Mesodermal cell (in vitro differentiated cells): ENCODE data around the gene GPAM.

Experiments
- H3K27ac ChIP-seq: 2 replicates; pipeline ENCODE4 v1.7.0; 2013; ENCODE audit warnings: mild to moderate bottlenecking, low read depth, low read length, moderate library complexity; ENCODE audit not compliant: severe bottlenecking
- H3K36me3 ChIP-seq: 2 replicates; pipeline ENCODE4 v1.7.1; 2013; ENCODE audit warnings: mild to moderate bottlenecking, low read length, moderate library complexity; ENCODE audit not compliant: control insufficient read depth, insufficient read depth
- H3K4me1 ChIP-seq: one replicate; pipeline ENCODE4 v1.7.1; 2013; ENCODE audit warnings: mild to moderate bottlenecking, low read length; ENCODE audit not compliant: insufficient read depth, control insufficient read depth, poor library complexity, severe bottlenecking
- H3K4me3 ChIP-seq: 2 replicates; pipeline ENCODE4 v1.7.0; 2013; ENCODE audit warnings: low read length, control low read depth, mild to moderate bottlenecking; ENCODE audit not compliant: insufficient read depth, poor library complexity, severe bottlenecking; ENCODE audit errors: extremely low read depth
- H3K9me3 ChIP-seq: 2 replicates; pipeline ENCODE4 v1.7.1; 2013; ENCODE audit warnings: mild to moderate bottlenecking, low read length, moderate library complexity; ENCODE audit not compliant: control insufficient read depth
- WGBS, 2 experiments: methylation state at CpG; one replicate each; pipeline ENCODE4 v1.1.5; 2013; ENCODE audit warnings: missing lambda C conversion rate in 2 of 2; ENCODE audit not compliant: insufficient coverage in 2 of 2; 5-methylcytosine and 5-hydroxymethylcytosine counted together

GPAM gene

GRCh38 chr10:112226439-112227248 is 43.1 kb upstream of the GPAM start:
- Histone ChIP-seq H3K4me3 (no peak overlapping the region), H3K27ac (no peak overlapping the region), H3K9me3 (no peaks in the 10 kb centered on the region), H3K36me3 (no peaks in the 10 kb centered on the region), H3K4me1 (peaks cover 3% of the 10 kb centered on the region)
- WGBS, 2 experiments, result 81 to 83% methylated on average over 9 of the region's 9 CpGs

GRCh38 chr10:112225771-112226438 is 42.3 kb upstream of the GPAM start:
- H3K36me3 ChIP-seq, result no peaks in the 10 kb centered on the region
- H3K9me3 ChIP-seq, result no peaks in the 10 kb centered on the region
- H3K4me1 ChIP-seq, result peaks cover 3% of the 10 kb centered on the region
- no peak overlapping the region for H3K27ac ChIP-seq
- 71 to 80% methylated on average over 1 to 3 of the region's 4 CpGs for WGBS, 2 experiments
- no peak overlapping the region for H3K4me3 ChIP-seq

DNA sequence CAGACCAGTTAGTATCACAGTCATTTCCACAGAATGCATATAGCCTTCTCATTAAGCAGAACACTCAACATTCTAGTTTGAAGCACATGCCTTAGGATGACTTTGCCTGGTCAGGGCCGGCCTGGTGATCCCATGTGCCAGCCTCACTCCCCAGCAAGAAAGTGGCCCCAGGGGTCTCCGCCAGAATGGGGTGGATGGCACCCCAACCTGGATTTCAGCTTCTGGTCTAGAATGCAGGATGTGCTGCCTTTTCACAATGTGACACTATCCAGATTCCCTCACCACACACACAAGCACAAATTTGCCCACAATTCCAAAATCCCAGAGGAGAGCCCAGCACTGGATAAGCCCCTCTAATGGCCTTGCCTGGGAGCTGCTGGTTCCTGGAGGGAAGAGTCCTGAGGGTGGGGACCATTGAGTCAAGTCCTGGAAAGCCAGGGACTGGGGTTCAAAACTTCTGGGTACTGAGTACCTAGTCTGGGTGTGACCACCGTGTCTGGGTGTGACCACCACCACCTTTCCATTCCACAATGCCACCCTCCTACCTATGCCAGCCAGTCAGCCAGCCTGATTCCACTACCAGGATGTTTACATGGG is 41.5 kb upstream of the GPAM start:
- Histone ChIP-seq H3K4me1 (peaks cover under 1% of the 10 kb centered on the region), H3K4me3 (no peak overlapping the region), H3K9me3 (peaks cover 6% of the 10 kb centered on the region), H3K36me3 (no peaks in the 10 kb centered on the region), H3K27ac (no peak overlapping the region)
- 60 to 90% methylated on average over 1 to 2 of the region's 3 CpGs for WGBS, 2 experiments

GRCh38 chr10:112223725-112224124 is 40.2 kb upstream of the GPAM start:
- H3K36me3 ChIP-seq, result no peaks in the 10 kb centered on the region
- no peak overlapping the region for H3K4me3 ChIP-seq
- H3K9me3 ChIP-seq, result peaks cover 9% of the 10 kb centered on the region
- 88% methylated on average over 2 of the region's 2 CpGs; no CpG with 5 or more reads in 1 of the 2 experiments for WGBS, 2 experiments
- H3K4me1 ChIP-seq, result no peaks in the 10 kb centered on the region
- H3K27ac ChIP-seq, result no peak overlapping the region

DNA sequence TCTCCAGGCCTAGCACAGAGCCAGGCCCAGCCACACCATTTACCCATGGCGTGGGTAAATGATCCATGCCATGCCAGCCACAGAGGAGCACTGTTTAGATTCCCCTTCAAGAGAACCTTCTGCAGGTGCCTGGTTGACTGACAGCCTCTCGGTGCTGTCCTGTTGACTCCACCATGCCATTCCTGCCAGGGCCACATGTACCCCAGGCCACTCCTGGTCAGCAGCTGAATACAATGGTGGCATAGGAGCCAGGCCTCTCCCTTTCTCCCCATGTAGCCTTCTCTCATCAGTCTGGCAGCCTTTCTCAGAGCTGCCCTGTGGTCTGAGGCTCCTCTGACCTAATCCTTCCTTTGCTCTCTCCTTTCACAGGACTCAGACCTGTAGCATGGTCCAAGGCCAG is 39.2 kb upstream of the GPAM start:
- Histone ChIP-seq H3K36me3 (no peaks in the 10 kb centered on the region), H3K4me1 (no peaks in the 10 kb centered on the region), H3K27ac (no peak overlapping the region), H3K4me3 (no peak overlapping the region), H3K9me3 (peaks cover 9% of the 10 kb centered on the region)
- WGBS, 2 experiments, result 87 to 89% methylated on average over 1 to 2 of the region's 2 CpGs

- 100% methylated on average over 1 of the region's 3 CpGs for WGBS, 2 experiments
- H3K4me1 ChIP-seq, result no peaks in the 10 kb centered on the region
- H3K4me3 ChIP-seq, result no peak overlapping the region
- peaks cover 9% of the 10 kb centered on the region for H3K9me3 ChIP-seq
- no peaks in the 10 kb centered on the region for H3K36me3 ChIP-seq
- H3K27ac ChIP-seq, result no peak overlapping the region
Measured at GRCh38 chr10:112221545-112221944, 38.0 kb upstream of the GPAM start.

GRCh38 chr10:112218960-112219359 is 35.4 kb upstream of the GPAM start:
- H3K36me3 ChIP-seq, result no peaks in the 10 kb centered on the region
- H3K9me3 ChIP-seq, result peaks cover 9% of the 10 kb centered on the region
- H3K27ac ChIP-seq, result no peak overlapping the region
- no peaks in the 10 kb centered on the region for H3K4me1 ChIP-seq
- no peak overlapping the region for H3K4me3 ChIP-seq
- WGBS, 2 experiments, result 88% methylated on average over 1 of the region's 2 CpGs; no CpG with 5 or more reads in 1 of the 2 experiments

GRCh38 chr10:112218036-112218390 is 34.4 kb upstream of the GPAM start:
- H3K27ac ChIP-seq, result no peak overlapping the region
- no peaks in the 10 kb centered on the region for H3K36me3 ChIP-seq
- H3K4me3 ChIP-seq, result no peak overlapping the region
- 83 to 92% methylated on average over 4 of the region's 4 CpGs for whole genome bisulfite sequencing, 2 experiments
- H3K9me3 ChIP-seq, result peaks cover 9% of the 10 kb centered on the region
- no peaks in the 10 kb centered on the region for H3K4me1 ChIP-seq

GRCh38 chr10:112217386-112218035 is 33.9 kb upstream of the GPAM start:
- H3K36me3 ChIP-seq, result no peaks in the 10 kb centered on the region
- no peaks in the 10 kb centered on the region for H3K4me1 ChIP-seq
- no peak overlapping the region for H3K27ac ChIP-seq
- no peak overlapping the region for H3K4me3 ChIP-seq
- 83 to 93% methylated on average over 2 to 3 of the region's 4 CpGs for WGBS, 2 experiments
- peaks cover 9% of the 10 kb centered on the region for H3K9me3 ChIP-seq

DNA sequence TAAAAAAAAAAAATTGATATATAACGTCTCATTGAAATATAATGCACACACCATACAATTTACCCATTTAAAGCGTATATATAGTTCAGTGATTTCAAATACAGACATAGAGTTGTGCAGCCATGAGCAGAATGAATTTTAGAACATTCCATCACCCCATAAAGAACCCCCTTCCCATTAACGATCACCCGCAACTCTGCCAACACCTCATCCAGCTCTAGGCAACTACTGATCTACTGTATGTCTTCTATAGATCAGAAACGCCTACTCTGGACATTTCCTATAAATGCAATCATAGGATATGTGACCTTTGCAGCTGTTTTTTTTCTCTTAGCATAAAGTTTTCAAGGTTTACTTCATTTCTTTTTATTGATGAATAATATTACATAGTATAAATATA is 33.4 kb upstream of the GPAM start:
- Histone ChIP-seq H3K27ac (no peak overlapping the region), H3K36me3 (no peaks in the 10 kb centered on the region), H3K4me3 (no peak overlapping the region), H3K4me1 (no peaks in the 10 kb centered on the region), H3K9me3 (peaks cover 9% of the 10 kb centered on the region)
- WGBS, 2 experiments, result 94 to 100% methylated on average over 1 to 2 of the region's 5 CpGs
